GM12865 (cell line): ENCODE measurements around the gene WWTR1.
A peak's percentile ranks its signal among the peaks of the same experiment; 100 is the strongest.

Source experiments
- DNase-seq: peaks from one replicate; pipeline ENCODE4 v3.0.0; 2010; ENCODE audit warnings: low read depth
- H3K4me3 ChIP-seq: 2 replicates; pipeline ENCODE4 v1.5.1; 2011; ENCODE audit warnings: mild to moderate bottlenecking, low read depth, low read length, control low read depth
- CTCF ChIP-seq: IDR thresholded peaks from 2 replicates; pipeline ENCODE4 v1.5.1; 2011; ENCODE audit warnings: low read length, control low read depth, low read depth, inconsistent platforms; ENCODE audit not compliant: insufficient read depth; ENCODE audit errors: missing control alignments

Gene WWTR1

GRCh38 chr3:149655826-149656574, 1.8 kb downstream of the WWTR1 start:
- peak overlapping the region; percentile 21 for H3K4me3 ChIP-seq
- no peak for TF ChIP-seq CTCF
- DNase-seq, result no peak

GRCh38 chr3:149654188-149654601, 3.6 kb downstream of the WWTR1 start:
- TF ChIP-seq CTCF, result no peak
- no peak overlapping the region for H3K4me3 ChIP-seq
- DNase-seq, result peak; percentile 23

GRCh38 chr3:149653564-149653963, 4.3 kb downstream of the WWTR1 start:
- DNase-seq, result no peak
- H3K4me3 ChIP-seq, result no peak overlapping the region
- no peak for TF ChIP-seq CTCF

- no peak for DNase-seq
- no peak for TF ChIP-seq CTCF
- H3K4me3 ChIP-seq, result no peak overlapping the region
Measured at GRCh38 chr3:149653136-149653535, 4.7 kb downstream of the WWTR1 start.

GRCh38 chr3:149650828-149651227, 7.0 kb downstream of the WWTR1 start:
- DNase-seq, result no peak
- TF ChIP-seq CTCF, result no peak
- H3K4me3 ChIP-seq, result no peak overlapping the region

- H3K4me3 ChIP-seq, result no peak overlapping the region
- DNase-seq, result no peak
- no peak for TF ChIP-seq CTCF
Measured at GRCh38 chr3:149648525-149648924, 9.3 kb downstream of the WWTR1 start.

DNA sequence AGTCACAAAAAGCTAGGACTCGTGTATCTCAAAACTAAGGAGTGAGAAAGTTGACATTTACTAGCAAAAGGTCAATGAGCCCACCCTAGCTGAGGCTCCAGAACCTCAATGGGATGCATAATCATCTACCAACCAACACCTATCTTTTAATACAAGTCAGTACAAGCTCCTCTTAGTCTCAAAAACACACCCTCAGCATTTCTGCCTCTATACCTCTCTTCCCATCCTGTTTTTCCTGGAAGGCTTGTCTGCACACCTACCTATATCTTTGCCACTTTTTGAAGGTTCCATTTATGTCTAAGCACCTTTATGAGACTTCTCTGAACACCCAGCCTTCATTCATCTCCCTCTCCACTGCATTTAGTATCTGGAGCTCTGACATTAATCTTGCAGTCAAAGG, 10.0 kb downstream of the WWTR1 start:
- DNase-seq, result no peak
- TF ChIP-seq CTCF, result no peak
- H3K4me3 ChIP-seq, result no peak overlapping the region
